OCI-LY1 (cell line): Measurements from ENCODE around the gene ZDBF2.

Experiments used
- EZH2 ChIP-seq: fragments of 200-600 bp; sonication (generic), shearing (Covaris generic); IDR thresholded peaks from 2 replicates; pipeline ENCODE4 v1.8.0; 2017; ENCODE audit warnings: borderline replicate concordance, mixed run types, mild to moderate bottlenecking, antibody characterized with exemption, low read length, moderate library complexity, mixed read lengths
- TF ChIP-seq, protein P1 (sequence below): fragments of 200-600 bp; sonication (generic), shearing (Covaris generic); IDR thresholded peaks from 2 replicates; pipeline ENCODE4 v1.5.1; 2017; ENCODE audit warnings: mild to moderate bottlenecking, antibody characterized with exemption, low read length, moderate library complexity, mixed read lengths

- TF ChIP-seq, protein P1, sequence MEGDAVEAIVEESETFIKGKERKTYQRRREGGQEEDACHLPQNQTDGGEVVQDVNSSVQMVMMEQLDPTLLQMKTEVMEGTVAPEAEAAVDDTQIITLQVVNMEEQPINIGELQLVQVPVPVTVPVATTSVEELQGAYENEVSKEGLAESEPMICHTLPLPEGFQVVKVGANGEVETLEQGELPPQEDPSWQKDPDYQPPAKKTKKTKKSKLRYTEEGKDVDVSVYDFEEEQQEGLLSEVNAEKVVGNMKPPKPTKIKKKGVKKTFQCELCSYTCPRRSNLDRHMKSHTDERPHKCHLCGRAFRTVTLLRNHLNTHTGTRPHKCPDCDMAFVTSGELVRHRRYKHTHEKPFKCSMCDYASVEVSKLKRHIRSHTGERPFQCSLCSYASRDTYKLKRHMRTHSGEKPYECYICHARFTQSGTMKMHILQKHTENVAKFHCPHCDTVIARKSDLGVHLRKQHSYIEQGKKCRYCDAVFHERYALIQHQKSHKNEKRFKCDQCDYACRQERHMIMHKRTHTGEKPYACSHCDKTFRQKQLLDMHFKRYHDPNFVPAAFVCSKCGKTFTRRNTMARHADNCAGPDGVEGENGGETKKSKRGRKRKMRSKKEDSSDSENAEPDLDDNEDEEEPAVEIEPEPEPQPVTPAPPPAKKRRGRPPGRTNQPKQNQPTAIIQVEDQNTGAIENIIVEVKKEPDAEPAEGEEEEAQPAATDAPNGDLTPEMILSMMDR, result no peak
- TF ChIP-seq EZH2, result no peak
Measured at GRCh38 chr2:206271065-206271464, 3.4 kb upstream of the ZDBF2 start.
